Measurements from ENCODE around the gene ZNF81. TPM values are rescaled to one million over a fixed set of nuclear protein-coding genes. Genes with fewer than 3 reads are reported as not detected.

The ZNF81 gene
- total RNA-seq, 1 donor from 2014 or later, result 19.4 TPM

GRCh38 chrX:47862680-47863079 is 26.0 kb downstream of the ZNF81 start:
- no peaks in the 10 kb centered on the region for H3K36me3 Mint-ChIP-seq (ENCODE audit: unreplicated experiment)
- H3K27me3 Mint-ChIP-seq (ENCODE audit: unreplicated experiment), result no peaks in the 10 kb centered on the region
- no peak overlapping the region for H3K4me3 Mint-ChIP-seq (ENCODE audit: unreplicated experiment)
- TF ChIP-seq, protein P1, sequence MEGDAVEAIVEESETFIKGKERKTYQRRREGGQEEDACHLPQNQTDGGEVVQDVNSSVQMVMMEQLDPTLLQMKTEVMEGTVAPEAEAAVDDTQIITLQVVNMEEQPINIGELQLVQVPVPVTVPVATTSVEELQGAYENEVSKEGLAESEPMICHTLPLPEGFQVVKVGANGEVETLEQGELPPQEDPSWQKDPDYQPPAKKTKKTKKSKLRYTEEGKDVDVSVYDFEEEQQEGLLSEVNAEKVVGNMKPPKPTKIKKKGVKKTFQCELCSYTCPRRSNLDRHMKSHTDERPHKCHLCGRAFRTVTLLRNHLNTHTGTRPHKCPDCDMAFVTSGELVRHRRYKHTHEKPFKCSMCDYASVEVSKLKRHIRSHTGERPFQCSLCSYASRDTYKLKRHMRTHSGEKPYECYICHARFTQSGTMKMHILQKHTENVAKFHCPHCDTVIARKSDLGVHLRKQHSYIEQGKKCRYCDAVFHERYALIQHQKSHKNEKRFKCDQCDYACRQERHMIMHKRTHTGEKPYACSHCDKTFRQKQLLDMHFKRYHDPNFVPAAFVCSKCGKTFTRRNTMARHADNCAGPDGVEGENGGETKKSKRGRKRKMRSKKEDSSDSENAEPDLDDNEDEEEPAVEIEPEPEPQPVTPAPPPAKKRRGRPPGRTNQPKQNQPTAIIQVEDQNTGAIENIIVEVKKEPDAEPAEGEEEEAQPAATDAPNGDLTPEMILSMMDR (IDR thresholded peaks at IDR 0.05; ENCODE audit: partially characterized antibody, unreplicated experiment), result no peak
- no peak for DNase-seq
- H3K9me3 Mint-ChIP-seq (ENCODE audit: unreplicated experiment), result no peaks in the 10 kb centered on the region
- H3K27ac Mint-ChIP-seq (ENCODE audit: unreplicated experiment), result no peak overlapping the region
- H3K4me1 Mint-ChIP-seq (ENCODE audit: low read depth, unreplicated experiment), result no peaks in the 10 kb centered on the region

GRCh38 chrX:47863187-47863586 is 26.5 kb downstream of the ZNF81 start:
- TF ChIP-seq, protein P1 (IDR thresholded peaks at IDR 0.05; ENCODE audit: partially characterized antibody, unreplicated experiment), result no peak
- no peak for DNase-seq
- no peaks in the 10 kb centered on the region for H3K9me3 Mint-ChIP-seq (ENCODE audit: unreplicated experiment)
- no peaks in the 10 kb centered on the region for H3K4me1 Mint-ChIP-seq (ENCODE audit: low read depth, unreplicated experiment)
- no peak overlapping the region for H3K27ac Mint-ChIP-seq (ENCODE audit: unreplicated experiment)
- H3K4me3 Mint-ChIP-seq (ENCODE audit: unreplicated experiment), result no peak overlapping the region
- no peaks in the 10 kb centered on the region for H3K27me3 Mint-ChIP-seq (ENCODE audit: unreplicated experiment)
- no peaks in the 10 kb centered on the region for H3K36me3 Mint-ChIP-seq (ENCODE audit: unreplicated experiment)

GRCh38 chrX:47864300-47864699 is 27.6 kb downstream of the ZNF81 start:
- DNase-seq, result no peak
- TF ChIP-seq, protein P1 (IDR thresholded peaks at IDR 0.05; ENCODE audit: partially characterized antibody, unreplicated experiment), result no peak

GRCh38 chrX:47864785-47865184 is 28.1 kb downstream of the ZNF81 start:
- no peak for DNase-seq
- Mint-ChIP-seq H3K4me3 (ENCODE audit: unreplicated experiment) (no peak overlapping the region), H3K9me3 (ENCODE audit: unreplicated experiment) (no peaks in the 10 kb centered on the region), H3K36me3 (ENCODE audit: unreplicated experiment) (no peaks in the 10 kb centered on the region), H3K4me1 (ENCODE audit: low read depth, unreplicated experiment) (no peaks in the 10 kb centered on the region), H3K27ac (ENCODE audit: unreplicated experiment) (no peak overlapping the region), H3K27me3 (ENCODE audit: unreplicated experiment) (no peaks in the 10 kb centered on the region)
- TF ChIP-seq, protein P1 (IDR thresholded peaks at IDR 0.05; ENCODE audit: partially characterized antibody, unreplicated experiment), result no peak

More at GRCh38 chrX:47864300-47864699, 27.6 kb downstream of the ZNF81 start:
- H3K27me3 Mint-ChIP-seq (ENCODE audit: unreplicated experiment), result no peaks in the 10 kb centered on the region
- H3K9me3 Mint-ChIP-seq (ENCODE audit: unreplicated experiment), result no peaks in the 10 kb centered on the region
- no peak overlapping the region for H3K27ac Mint-ChIP-seq (ENCODE audit: unreplicated experiment)
- no peaks in the 10 kb centered on the region for H3K4me1 Mint-ChIP-seq (ENCODE audit: low read depth, unreplicated experiment)
- H3K36me3 Mint-ChIP-seq (ENCODE audit: unreplicated experiment), result no peaks in the 10 kb centered on the region
- H3K4me3 Mint-ChIP-seq (ENCODE audit: unreplicated experiment), result no peak overlapping the region

DNA sequence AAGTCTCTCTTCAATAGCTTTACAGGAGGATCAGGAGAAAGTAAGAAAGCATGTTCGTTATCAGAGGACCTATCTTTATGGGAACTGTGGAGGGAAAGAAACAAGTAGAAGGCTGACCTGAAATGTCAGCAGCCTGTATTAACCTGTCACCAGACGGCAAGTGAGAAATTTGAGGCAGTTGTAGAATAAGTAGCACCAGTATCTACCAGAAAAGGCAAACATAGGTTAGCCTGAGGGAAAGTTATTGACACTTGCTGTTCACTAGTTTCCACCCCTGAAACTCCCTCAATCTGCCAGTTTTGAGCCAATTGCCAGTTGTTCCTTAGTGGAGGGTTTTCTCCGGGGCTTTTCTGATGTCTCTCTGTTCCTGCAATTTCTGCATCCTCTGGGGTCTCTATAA is 36.4 kb downstream of the ZNF81 start:
- Mint-ChIP-seq H3K9me3 (ENCODE audit: unreplicated experiment) (no peaks in the 10 kb centered on the region), H3K36me3 (ENCODE audit: unreplicated experiment) (peaks cover 4% of the 10 kb centered on the region), H3K27ac (ENCODE audit: unreplicated experiment) (no peak overlapping the region), H3K4me1 (ENCODE audit: low read depth, unreplicated experiment) (no peaks in the 10 kb centered on the region), H3K4me3 (ENCODE audit: unreplicated experiment) (no peak overlapping the region), H3K27me3 (ENCODE audit: unreplicated experiment) (no peaks in the 10 kb centered on the region)
- TF ChIP-seq, protein P1 (IDR thresholded peaks at IDR 0.05; ENCODE audit: partially characterized antibody, unreplicated experiment), result no peak
- DNase-seq, result no peak

Measured in glutamatergic neuron (in vitro differentiated cells).